Gastrocnemius medialis (tissue), 4 donors: ENCODE results near the gene TOB2. TPM values are rescaled to one million over a fixed set of nuclear protein-coding genes. Genes with fewer than 3 reads are reported as not detected.

Experiments used
- ATAC-seq, 2 donors: fragments of 150-250 bp; one replicate each; pipeline ENCODE4 v1.9.1; 2016
- DNase-seq, 2 donors: peaks; one replicate each; pipeline ENCODE4 v3.0.0-alpha.2; 2019
- H3K27ac ChIP-seq, 4 donors: fragments of 200-600 bp; sonication (generic); 1 replicate in 1 of 4; 2 replicates in 3 of 4; pipeline ENCODE4 v1.5.1; 2016 to 2018; ENCODE audit warnings: mild to moderate bottlenecking in 2 of 4, moderate library complexity in 1 of 4
- H3K27me3 ChIP-seq, 3 donors: fragments of 200-600 bp; sonication (generic) in 2 of 3; 1 replicate in 1 of 3; 2 replicates in 2 of 3; pipeline versions ENCODE4 v1.5.1 to v1.6.0; 2016 to 2019; ENCODE audit warnings: mild to moderate bottlenecking in 1 of 3, moderate library complexity in 1 of 3
- H3K36me3 ChIP-seq, 2 donors: fragments of 200-600 bp; sonication (generic) in 1 of 2; one replicate each; pipeline ENCODE4 v1.5.1; 2017 to 2018
- H3K4me1 ChIP-seq, 2 donors: fragments of 200-600 bp; sonication (generic) in 1 of 2; one replicate each; pipeline ENCODE4 v1.5.1; 2016 to 2017; ENCODE audit warnings: mild to moderate bottlenecking in 2 of 2
- H3K4me3 ChIP-seq, 4 donors: fragments of 200-600 bp; sonication (generic) in 3 of 4; 1 replicate in 1 of 4; 2 replicates in 3 of 4; pipeline ENCODE4 v1.5.1; 2016 to 2019; ENCODE audit warnings: mild to moderate bottlenecking in 2 of 4
- H3K9me3 ChIP-seq, 3 donors: fragments of 200-600 bp; sonication (generic) in 2 of 3; 1 replicate in 1 of 3; 2 replicates in 2 of 3; pipeline ENCODE4 v1.5.1; 2016 to 2019
- POLR2A ChIP-seq, 2 donors: fragments of 450-650 bp; IDR thresholded peaks; one replicate each; pipeline ENCODE4 v1.6.1; 2017; ENCODE audit warnings: antibody characterized with exemption in 2 of 2, mild to moderate bottlenecking in 2 of 2, moderate library complexity in 2 of 2
- in situ Hi-C, 4 donors: fragments of 200-750 bp; cut with MboI; loops; one replicate each; pipeline versions ENCODE4 v1.15.0 to v1.8.0; 2017; ENCODE audit warnings: low sequenced_read_pairs in 4 of 4
- intact Hi-C: fragments of 100-400 bp; cut with DNase I; formaldehyde crosslinking; loops from one replicate; pipeline ENCODE4 v1.15.1; 2023; ENCODE audit warnings: low total_unique reads
- total RNA-seq, 4 donors: library from RNA; depleted of rRNA; stranded (reverse); fragments of >200 nt; gene quantifications; one replicate each; pipeline versions ENCODE4 v1.1.0 to v1.2.3, GENCODE V29; 2016
- TF ChIP-seq, protein P1 (sequence below), 5 experiments: fragments of 450-650 bp in 3 of 5; fragments of 200-600 bp in 2 of 5; sonication (generic) in 2 of 5; IDR thresholded peaks in 4 of 5; conservative IDR thresholded peaks in 1 of 5; 1 replicate in 4 of 5; 2 replicates in 1 of 5; pipeline ENCODE4 v1.5.1; 2016 to 2019; ENCODE audit warnings: antibody characterized with exemption in 5 of 5, mild to moderate bottlenecking in 3 of 5, moderate library complexity in 3 of 5

TOB2 gene, protein sequence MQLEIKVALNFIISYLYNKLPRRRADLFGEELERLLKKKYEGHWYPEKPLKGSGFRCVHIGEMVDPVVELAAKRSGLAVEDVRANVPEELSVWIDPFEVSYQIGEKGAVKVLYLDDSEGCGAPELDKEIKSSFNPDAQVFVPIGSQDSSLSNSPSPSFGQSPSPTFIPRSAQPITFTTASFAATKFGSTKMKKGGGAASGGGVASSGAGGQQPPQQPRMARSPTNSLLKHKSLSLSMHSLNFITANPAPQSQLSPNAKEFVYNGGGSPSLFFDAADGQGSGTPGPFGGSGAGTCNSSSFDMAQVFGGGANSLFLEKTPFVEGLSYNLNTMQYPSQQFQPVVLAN
- 10 to 100 TPM; 48.1 to 93.6 (median 65.7) TPM for total RNA-seq

GRCh38 chr22:41446639-41447434, at the start of gene TOB2:
TOB2 (minus strand) TSS chr22:41446801; CDS start chr22:41437345, 9,456 bp downstream.
- in situ Hi-C loops (no loop called here), intact Hi-C loops (loop anchor here (10.0 kb wide), 1 partner anchor 142 kb away; the partner anchor contains the start of gene ZC3H7B)
- TF ChIP-seq, protein P1, sequence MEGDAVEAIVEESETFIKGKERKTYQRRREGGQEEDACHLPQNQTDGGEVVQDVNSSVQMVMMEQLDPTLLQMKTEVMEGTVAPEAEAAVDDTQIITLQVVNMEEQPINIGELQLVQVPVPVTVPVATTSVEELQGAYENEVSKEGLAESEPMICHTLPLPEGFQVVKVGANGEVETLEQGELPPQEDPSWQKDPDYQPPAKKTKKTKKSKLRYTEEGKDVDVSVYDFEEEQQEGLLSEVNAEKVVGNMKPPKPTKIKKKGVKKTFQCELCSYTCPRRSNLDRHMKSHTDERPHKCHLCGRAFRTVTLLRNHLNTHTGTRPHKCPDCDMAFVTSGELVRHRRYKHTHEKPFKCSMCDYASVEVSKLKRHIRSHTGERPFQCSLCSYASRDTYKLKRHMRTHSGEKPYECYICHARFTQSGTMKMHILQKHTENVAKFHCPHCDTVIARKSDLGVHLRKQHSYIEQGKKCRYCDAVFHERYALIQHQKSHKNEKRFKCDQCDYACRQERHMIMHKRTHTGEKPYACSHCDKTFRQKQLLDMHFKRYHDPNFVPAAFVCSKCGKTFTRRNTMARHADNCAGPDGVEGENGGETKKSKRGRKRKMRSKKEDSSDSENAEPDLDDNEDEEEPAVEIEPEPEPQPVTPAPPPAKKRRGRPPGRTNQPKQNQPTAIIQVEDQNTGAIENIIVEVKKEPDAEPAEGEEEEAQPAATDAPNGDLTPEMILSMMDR (IDR thresholded peaks at IDR 0.05 in 4 of 5, conservative IDR thresholded peaks at IDR 0.05 in 1 of 5): no peak
- peak; percentile 100 for TF ChIP-seq POLR2A (IDR thresholded peaks at IDR 0.05)
- peak; percentile 37 to 43 for ATAC-seq
- peaks cover 0 to 16% of the 10 kb centered on the region in 2 donors for H3K36me3 ChIP-seq
- peak within 1 kb of the TSS; percentile 92 to 100 (median 99) for H3K27ac ChIP-seq
- H3K4me3 ChIP-seq: peak within 1 kb of the TSS; percentile 66 to 99 (median 90)
- no peaks in the 10 kb centered on the region for H3K27me3 ChIP-seq
- peaks cover 23 to 30% of the 10 kb centered on the region in 2 donors for H3K4me1 ChIP-seq
- DNase-seq: peak; percentile 94 to 96
- no peaks in the 10 kb centered on the region for H3K9me3 ChIP-seq

- no peaks in the 10 kb centered on the region for H3K9me3 ChIP-seq
- no peak for ATAC-seq
- H3K4me1 ChIP-seq: peaks cover 84 to 87% of the 10 kb centered on the region in 2 donors
- in situ Hi-C loops (no loop called here), intact Hi-C loops (no loop called here)
- DNase-seq: no peak
- peaks cover 0 to 6% of the 10 kb centered on the region in 2 donors for H3K36me3 ChIP-seq
- H3K4me3 ChIP-seq: no peak overlapping the region
- no peak for TF ChIP-seq POLR2A (IDR thresholded peaks at IDR 0.05)
- TF ChIP-seq, protein P1 (IDR thresholded peaks at IDR 0.05 in 4 of 5, conservative IDR thresholded peaks at IDR 0.05 in 1 of 5): no peak
- no peaks in the 10 kb centered on the region for H3K27me3 ChIP-seq
- peak overlapping the region; percentile 96 to 98 (median 96) for H3K27ac ChIP-seq
These were observed 44.9 kb upstream of the TOB2 start for GRCh38 chr22:41491374-41492100.

GRCh38 chr22:41488596-41489385, 42.2 kb upstream of the TOB2 start:
- peak overlapping the region; percentile 96 to 98 (median 96) for H3K27ac ChIP-seq
- in situ Hi-C loops: no loop called here
- peak in 1 of 2 donors; percentile 18 for ATAC-seq

More at GRCh38 chr22:41488596-41489385, 42.2 kb upstream of the TOB2 start:
- no peaks in the 10 kb centered on the region for H3K27me3 ChIP-seq
- H3K9me3 ChIP-seq: no peaks in the 10 kb centered on the region
- H3K36me3 ChIP-seq: no peaks in the 10 kb centered on the region
- intact Hi-C loops: no loop called here
- H3K4me1 ChIP-seq: peaks cover 84 to 89% of the 10 kb centered on the region in 2 donors
- no peak for DNase-seq
- TF ChIP-seq, protein P1 (IDR thresholded peaks at IDR 0.05 in 4 of 5, conservative IDR thresholded peaks at IDR 0.05 in 1 of 5): no peak
- TF ChIP-seq POLR2A (IDR thresholded peaks at IDR 0.05): no peak
- H3K4me3 ChIP-seq: no peak overlapping the region
